Activated T-cell treated with anti-CD3 and anti-CD28 coated beads, Interleukin-2, amount 50 U/mL, for 48 hours (primary cell): ENCODE measurements around the gene SMIM41.

Source experiments
- DNase-seq, 2 experiments: peaks; one replicate each; pipeline ENCODE4 v3.0.0-alpha.2; 2020

Gene SMIM41

DNA sequence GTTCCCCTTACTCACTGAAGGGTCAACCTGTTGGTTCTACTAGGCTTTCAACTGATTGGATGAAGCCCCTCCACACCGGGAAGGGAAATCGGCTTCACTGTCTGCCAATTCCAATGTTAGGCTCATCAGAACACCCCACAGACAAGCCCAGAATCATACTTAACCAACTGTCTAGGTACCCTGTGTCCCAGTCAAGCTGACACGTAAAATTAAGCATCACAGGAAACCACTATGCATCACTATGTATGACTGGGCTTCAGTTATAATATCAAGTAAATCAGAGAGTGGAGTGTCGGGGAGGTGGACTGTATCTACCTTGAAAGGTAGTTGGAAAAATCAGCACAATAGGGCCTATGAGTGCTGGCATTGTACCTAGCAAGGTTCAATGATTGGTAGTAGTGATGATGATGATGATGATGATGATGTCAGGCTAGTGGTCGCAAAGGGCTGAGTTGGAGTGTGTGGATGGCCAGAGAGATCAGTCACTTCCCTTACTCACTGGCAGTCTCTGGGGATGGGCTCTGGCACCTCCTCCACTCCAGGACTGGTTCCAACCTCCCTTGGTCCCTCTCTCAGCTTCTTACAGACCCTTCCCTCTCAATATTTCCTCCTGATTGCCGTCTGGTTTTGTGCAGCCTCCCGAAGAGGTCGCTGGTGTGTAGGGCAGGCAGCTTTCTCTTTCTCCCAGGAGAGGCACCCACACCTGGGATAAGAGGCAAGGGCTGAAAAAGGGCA, 13.0 kb upstream of the SMIM41 start:
- DNase-seq, result no peak

DNA sequence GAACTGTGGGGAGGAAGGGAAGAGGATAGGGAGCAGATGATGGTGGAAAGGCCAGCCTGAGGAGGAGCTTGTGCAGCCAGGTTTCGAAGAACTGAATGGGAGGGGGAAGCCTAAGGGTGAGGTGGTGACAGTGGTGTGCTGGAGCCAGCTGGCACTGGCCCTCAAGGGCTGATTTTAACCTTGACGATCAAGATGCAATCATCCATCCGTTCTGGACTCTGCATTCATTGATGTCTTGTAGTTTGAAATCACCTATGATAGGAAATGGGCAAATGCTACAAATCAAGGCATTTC, 12.5 kb upstream of the SMIM41 start:
- DNase-seq, result no peak

DNA sequence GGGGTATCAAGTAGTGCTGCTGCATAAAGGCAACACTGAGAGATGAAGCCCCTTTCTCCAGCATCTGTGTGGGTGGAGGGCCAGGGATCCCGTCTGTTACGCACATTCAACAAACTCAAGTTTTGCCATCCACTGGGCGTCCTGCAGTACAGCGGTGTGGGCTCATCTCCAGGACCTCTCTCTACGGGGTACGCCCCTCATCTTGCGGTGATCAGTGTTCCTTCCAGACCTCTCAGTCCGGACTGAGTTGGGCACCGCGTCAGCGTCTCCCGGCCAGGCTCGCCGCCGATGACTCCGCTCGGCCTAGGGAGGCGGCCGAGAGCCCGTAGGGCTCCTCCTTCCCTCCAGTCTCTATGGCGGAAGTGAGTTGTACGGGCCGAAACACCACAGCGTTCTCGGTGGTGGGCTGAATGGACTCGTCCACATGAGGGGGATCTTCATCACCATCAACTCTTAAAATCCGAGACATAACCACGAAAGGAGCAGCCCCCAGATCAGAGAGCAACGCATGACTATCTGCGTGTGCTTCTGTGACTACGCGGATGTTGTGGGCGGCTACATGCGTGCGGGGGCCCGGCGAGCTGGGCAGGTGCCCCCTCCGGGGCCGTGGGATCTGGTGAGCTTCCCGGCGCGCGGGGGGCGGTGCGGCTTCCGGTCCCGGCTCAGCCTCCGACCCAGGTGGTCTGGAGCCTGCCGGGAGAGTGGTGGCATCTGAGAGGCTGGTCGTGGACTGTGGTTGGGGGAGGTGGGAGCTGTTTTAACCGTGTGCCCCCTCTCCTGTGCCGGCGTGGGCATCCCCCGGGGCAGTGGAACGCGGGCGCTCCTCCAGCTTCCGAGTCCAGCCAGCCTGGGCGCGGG, 9.9 kb upstream of the SMIM41 start, which contains the start of gene ATG101:
Gene ATG101 (plus strand): TSS at position 652 of the 858 bp plus-strand sequence. CDS start 3,673 bp downstream, outside the sequence.
- DNase-seq, result peak; percentile 90 to 91

DNA sequence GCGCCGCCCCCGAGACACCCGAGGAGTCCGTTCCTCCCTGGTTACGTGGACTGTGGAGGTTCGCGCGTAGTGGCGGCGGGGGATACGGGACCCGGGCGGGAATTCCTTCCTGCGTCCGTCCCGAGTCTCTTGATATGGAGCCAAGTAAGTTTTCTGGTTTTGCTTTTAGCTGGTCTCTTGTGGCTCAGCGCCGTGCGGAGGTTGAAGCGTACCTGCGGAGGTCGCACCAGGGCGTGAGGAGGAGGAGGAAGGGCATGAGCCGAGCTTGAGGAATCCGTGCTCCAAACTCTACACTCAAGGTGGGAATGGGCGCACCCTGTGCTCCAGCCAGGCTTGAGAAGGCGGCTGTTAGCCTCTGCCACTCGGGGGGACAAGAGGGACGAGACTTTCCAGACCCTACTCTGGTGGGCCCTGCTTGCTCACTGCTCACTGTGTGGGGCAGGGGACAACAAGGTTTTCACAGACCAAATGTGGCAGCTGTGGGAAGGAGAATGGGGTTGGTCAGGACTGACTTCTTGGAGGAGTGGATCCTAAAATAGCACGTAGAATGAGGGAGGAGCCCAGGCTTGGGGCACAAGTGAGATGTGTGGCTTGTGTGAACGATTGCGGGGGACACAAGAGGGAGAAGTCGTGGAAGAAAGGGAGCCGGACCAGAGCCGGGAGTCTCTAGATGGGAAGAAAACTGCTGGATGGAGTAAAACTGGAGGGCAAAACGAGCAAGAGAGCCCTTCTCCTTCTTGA, 9.1 kb upstream of the SMIM41 start:
- peak in 1 of 2 experiments; percentile 43 for DNase-seq

DNA sequence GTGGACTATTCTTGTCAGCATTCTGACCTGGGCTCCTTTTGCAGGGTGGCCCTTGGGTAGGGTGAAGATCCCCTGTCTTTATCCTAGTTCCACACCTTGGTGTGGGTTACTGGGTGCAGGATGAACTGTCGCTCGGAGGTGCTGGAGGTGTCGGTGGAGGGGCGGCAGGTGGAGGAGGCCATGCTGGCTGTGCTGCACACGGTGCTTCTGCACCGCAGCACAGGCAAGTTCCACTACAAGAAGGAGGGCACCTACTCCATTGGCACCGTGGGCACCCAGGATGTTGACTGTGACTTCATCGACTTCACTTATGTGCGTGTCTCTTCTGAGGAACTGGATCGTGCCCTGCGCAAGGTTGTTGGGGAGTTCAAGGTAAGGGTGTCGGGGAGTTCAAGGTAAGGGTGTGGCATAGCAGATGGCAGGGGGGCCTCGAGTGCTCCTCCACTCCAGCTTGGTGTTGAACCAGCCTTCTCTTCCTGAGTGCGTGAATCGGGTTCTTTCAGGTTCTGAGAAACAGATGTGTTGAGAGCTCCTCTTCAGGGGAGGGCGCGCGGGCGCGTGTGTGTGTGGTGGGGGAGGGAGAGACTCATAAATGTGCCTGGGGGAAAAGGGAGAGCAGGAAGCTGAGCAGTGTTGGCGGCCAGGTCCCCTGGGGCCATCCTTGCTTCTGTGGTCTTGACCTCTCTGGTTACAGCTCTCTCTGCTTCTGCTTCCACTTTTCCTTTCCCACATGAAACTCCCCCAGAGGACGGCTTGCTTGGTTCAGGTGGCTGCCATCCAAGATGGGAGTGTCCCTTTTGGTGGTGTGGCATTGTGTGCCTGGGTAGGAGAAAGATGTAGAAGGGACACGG, 5.7 kb upstream of the SMIM41 start:
- no peak for DNase-seq

DNA sequence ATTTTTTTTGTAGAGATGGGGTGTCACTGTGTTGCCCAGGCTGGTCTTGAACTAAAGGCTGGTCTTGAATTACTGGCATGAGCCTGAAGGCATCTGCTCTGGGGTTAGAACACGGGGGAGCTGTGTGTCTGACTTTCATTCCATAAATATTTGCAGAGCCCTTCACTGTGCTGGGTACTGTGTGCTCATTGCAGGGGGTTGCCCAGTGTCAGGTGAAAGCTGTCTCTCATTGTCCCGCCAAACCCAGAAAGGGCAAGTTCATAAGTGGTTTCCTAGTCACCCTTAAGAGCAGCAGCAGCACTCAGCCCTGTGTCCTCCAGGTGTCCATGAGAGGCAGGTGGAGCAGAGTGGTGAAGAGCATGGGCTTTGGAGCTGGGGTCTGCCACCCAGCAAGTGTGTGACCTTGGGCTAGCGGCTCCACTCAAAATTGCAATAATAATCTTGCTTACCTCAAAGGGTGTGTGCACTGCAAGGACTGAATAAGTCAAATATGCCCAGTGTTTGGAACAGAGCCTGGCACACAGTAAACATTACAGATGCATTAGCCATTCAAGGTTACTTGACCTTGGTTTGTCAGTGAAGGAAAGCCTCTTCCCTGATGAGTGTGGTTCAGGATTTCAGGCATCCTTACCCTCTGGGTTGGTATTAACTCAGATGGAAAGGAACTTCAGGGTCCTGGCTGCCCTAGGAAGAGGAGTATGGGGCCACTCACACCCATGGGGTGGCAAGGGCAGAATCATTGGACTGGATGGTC, 4.4 kb upstream of the SMIM41 start:
- DNase-seq, result no peak

DNA sequence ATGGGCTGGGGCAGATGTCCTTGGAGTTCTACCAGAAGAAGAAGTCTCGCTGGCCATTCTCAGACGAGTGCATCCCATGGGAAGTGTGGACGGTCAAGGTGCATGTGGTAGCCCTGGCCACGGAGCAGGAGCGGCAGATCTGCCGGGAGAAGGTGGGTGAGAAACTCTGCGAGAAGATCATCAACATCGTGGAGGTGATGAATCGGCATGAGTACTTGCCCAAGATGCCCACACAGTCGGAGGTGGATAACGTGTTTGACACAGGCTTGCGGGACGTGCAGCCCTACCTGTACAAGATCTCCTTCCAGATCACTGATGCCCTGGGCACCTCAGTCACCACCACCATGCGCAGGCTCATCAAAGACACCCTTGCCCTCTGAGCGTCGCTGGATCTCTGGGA, 2.7 kb upstream of the SMIM41 start:
- no peak for DNase-seq

DNA sequence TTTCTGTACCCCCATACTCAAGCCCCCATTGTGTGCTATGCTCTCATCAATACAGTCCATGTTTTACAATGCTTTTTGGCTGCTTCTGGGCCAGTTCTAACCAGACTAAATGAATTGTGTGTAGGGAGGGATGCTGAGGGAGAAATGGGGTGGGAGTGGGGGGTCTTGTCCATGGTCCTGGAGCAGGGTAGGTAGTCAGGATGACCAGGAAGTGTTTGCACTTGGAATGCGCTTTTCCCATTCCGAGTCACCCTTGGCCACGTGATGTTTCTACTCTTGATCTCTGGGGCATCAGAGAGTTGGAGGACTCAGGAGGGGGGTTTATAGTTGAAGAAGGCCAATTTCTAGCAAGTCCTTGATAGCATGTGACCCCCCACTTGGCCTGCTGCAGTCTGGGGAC, 1.2 kb upstream of the SMIM41 start:
- no peak for DNase-seq

DNA sequence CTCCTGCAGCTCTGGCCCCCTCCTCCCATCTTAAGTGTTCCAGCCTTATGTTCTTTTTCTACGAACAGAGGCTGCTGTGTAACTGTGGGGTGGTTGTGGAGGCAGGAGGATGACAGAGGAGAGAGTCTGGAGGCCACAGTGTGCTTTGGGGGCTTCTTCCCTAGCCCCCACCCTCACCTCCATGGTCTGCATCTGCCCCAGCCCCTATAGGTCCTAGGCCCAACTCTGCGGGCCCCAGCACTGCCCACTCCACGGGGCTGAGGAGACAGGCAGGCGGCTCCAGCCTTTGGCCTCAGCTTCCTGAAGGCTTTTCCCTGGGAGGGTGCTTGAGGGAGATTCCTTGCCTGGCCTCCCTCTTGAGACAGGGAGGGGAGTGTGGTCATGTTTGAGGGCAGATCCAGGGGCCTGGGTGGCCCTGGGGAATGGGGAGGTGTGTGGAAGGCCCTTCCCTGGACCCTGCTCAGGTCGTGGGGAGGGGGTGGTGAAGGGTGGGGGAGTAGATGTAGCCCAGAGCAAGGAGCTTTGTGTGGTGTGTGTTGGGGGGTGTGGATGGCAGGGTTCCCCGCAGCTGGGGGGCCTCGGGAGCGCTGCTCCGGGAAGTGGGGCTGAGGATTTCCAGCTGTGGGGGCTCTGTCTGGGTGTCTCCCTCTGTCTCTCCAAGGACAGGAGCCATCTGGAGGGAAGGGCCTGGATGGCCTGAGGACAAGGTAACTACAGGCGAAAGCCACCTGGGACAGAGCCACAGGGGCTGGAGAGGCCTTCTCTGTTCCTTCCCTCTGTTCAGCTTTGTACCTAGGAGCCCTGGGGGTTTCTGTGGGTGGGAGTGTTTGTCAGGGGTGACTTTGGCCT, 1.1 kb downstream of the SMIM41 start:
- DNase-seq, result no peak

DNA sequence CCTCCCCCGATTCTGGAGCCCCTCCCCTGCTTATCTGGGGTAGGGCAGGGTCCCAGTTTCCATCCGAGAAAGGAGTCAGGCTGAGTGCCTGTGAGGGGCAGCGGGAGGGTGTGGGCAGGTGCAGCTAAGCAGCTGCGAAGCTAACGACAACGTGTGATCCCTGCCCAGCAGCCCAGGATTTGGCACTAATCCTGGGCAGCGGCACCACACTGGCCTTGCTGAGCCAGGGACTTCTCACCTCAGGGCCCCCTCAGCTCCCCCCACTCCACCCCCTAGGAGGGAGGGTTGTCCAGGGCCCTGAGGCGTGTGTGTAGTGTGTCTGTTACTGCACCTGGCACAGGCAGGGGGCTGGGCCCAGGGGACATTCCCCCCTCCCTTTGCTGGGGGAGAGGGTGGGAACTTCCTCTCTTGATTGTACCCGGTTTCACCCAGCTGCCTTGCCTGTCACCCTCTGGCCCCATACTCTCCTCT, 1.8 kb downstream of the SMIM41 start:
- no peak for DNase-seq

DNA sequence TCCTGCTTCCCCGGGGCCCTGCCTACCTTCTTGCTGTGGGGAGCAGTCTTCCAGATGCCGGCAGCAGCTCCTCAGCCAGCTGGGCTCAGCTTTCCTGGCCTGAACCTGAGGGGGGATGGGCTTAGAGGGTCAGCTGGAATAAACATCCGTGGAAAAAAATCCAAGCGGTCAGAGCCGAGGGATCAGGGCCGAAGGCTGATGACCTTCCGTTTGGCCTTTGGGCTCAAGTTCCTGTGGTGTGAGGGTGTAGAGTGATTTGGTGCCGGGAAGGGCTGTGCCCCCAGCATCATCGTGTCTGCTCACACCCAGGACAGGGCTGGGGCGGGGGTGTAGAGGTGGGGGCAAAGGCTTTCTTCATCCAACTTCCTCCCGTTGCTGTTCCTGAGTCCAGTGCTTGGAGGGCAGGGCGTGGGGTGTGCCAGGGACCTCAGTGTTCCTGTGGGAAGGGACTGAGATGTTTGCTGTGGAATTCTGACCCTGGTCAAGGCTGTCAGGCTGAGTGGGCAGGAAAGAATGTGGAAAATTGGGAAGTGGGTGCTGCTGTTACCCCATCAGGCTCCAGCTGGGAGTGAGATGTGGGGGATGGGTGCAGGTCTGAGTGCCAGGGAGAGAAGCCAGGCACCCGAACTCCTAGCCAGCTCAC, 2.6 kb downstream of the SMIM41 start:
- DNase-seq, result no peak

DNA sequence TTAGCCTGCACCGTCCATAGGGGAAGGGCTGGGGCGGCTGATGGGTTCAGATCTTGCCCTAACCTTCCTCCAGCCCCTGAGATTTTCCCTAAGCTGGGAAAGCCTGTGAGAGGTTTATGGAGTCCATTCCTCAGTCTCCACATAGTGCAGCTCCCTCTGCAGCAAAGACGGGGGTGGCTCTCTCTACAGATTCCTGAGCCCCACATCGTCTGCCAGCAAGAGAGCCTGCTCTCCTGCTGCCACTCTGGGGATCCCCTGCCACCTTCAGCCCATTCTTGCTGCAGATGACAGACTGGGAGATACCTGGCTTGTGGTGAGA, 3.1 kb downstream of the SMIM41 start:
- no peak for DNase-seq

DNA sequence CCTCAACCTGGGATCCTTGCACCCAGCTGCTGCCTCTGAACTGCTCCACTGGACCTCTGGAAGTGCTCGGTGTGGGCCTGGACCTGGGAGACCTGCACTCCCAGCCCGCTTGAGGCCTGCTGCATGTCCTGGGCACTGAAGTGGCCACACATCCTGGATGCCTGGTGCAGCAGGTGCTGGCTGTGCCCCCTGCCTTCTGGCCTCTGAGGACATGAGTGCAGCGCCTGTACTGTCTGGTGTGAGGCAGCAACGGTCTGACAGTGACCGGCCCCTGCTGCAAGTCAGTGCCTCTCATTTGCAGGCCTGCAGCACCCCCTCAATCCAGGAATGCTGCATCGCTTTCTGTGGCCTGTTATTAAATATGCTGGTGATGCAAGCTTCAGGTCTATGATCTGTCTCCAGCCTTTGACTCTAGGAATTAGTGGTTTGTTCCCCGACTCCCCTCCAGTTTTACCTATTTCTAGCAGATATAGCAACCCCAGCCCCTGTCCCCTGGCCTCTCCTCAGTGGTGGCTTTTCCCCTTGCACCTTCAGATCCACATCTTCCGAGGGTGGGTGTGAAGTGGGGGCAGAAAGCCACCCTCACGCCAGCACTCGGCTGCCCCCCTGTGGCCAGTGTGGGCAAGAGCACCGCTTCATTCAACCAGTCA, 3.6 kb downstream of the SMIM41 start:
- peak; percentile 81 to 83 for DNase-seq

DNA sequence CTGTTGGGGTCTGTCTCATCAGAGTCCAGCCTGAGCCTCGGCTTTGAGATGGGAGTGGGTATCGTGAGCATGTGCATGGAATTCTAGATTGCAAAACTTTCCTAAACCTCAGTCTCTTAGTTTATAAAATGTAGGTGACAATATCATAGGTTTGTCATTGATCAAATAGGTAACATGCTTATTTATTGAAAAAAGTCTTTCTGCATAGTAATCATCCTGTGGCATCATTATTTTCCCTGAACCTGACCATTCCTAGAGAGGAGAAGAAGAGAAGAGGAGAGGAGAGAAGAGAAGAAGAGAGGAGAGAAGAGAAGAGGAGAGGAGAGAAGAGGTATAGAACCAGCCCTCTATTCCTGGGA, 4.1 kb downstream of the SMIM41 start:
- DNase-seq, result no peak

DNA sequence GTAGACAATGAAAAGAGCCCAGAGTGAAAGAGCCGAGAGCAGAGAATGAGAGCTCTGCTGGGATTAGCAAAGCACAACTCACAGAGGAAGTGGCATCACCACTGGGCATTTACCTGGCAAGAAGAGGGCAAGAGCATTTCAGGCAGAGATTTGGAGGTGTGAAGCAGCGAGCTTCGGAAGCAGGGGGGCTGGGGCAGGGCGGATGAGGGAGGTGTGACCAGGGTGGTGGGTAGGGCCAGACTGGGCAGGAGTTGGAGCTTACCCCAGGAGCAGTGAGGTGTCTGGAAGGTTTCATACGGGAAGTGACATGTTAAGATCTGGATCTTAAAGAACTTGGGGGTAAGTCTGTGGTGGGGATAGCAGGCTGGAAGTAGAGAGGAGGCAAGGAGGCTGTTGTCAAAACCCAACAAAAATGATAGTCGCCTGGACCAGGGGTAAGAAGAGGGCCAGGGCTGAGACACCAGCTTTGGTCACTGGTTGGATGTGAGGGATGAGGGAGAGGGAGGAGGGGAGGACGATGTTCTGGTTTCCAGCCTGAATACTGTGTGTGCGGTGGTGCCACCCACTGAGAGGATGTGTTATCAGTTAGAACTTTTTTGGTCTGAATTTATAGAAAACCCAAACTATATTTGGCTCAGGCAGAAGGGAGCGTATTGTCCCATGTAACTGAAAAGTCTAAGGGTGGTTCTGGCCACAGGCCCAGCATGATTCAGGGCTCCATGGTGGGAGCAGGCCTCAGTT, 5.2 kb downstream of the SMIM41 start:
- no peak for DNase-seq

DNA sequence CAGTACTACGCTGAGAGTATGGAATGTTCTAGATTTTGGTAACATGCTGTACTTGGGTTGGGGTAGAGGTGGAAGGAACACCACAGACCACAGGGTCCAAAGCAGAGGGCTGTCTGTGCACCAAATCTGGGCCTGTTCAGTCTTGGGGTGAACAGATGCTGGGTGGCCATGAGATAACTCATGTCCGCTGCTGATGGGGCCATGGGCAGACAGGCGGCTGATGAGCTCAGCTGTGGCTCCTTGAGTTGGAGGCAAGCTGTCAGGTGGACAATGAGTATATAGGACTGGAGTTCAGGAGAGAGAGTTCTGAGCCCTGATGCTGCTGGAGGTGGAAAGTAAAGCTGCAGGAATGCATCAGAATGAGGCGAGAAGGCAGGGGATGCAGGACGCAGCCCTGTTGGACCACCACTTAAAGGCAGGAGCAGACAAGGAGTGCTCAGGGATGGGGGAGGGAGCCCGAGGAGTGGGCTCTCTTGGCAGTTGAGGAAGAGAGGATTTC, 6.2 kb downstream of the SMIM41 start:
- DNase-seq, result no peak

DNA sequence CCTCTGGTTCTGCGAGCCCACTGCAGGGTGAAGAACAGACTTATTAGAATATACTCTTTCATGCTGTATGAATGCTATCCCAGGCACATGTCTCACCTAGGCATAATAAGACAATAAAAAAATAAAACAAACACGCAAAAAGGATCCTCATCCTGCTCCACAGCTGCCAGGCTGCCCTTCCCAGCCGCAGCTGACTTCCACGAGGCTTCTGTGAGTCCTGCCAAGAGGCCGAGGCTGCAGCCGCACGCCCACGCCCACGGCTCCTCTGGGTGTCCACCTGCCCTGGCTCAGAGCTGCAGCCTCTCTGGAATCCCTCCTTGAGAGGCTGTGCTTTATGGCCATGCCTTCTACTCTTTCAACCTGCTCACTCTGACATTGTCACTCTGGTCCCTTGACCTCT, 6.9 kb downstream of the SMIM41 start:
- DNase-seq, result no peak

DNA sequence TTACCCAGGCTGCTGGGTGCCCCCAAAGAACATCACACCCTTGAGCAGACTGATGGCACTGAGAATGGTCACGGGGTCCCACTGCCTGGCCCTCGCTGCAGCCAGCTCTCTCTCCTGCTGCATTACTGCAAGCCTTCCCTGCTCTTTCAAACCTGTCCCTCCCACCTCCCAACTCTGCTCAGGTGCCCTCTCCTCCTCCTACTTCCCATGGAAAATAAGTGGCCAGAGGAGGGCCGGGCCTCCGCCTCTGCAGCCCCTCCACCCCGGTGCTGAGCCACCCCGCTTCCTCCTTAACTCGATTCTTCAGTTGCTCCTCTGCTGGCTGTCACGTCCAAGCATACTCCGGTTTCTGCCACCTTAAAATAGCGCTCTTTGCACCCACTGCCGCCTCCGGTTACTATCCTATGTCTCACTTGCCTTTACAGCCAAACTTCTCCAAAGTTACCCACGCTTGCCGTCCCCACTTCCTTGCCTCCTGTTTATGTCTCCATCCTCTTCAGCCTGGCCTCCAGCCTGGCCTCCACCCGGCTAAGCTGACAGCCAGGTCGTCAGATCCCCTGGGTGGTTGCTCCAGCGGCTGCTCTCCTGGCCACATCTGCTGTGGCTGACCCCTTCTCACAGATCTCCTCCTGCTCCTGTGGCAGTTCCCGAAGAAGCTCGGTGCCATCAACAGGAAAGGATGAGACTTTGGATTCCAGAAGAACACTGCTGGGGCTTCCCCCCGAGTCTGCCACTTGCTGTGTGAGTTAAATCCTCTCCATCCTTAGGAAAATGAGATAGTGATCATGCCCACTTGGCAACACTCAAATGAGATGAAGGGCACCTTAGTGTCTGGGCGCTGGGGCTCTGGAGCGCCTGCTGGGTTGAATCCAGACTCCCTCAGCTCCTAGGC, 7.7 kb downstream of the SMIM41 start:
- no peak for DNase-seq
